Body of pancreas (tissue), 4 donors: ENCODE results near the gene FAM120B. TPM values are rescaled to one million over a fixed set of nuclear protein-coding genes. Genes with fewer than 3 reads are reported as not detected.

Source experiments
- ATAC-seq: fragments of 150-250 bp; one replicate; pipeline ENCODE4 v1.9.1; 2016
- DNase-seq, 4 donors: peaks; one replicate each; pipeline ENCODE4 v3.0.0-alpha.2; 2019
- H3K27ac ChIP-seq, 4 donors: fragments of 200-600 bp; sonication (generic); 1 replicate in 3 of 4; 2 replicates in 1 of 4; pipeline versions ENCODE4 v1.5.1 to v1.6.1; 2016 to 2019; ENCODE audit warnings: mild to moderate bottlenecking in 1 of 4, mixed read lengths in 1 of 4, moderate library complexity in 1 of 4
- H3K27me3 ChIP-seq, 2 donors: fragments of 200-600 bp; sonication (generic); one replicate each; pipeline ENCODE4 v1.6.0; 2016; ENCODE audit warnings: mild to moderate bottlenecking in 1 of 2
- H3K36me3 ChIP-seq, 2 donors: fragments of 200-600 bp; sonication (generic); replicated peaks in 1 of 2; 2 replicates each; pipeline ENCODE4 v1.5.1; 2016; ENCODE audit warnings: low read depth in 2 of 2; ENCODE audit not compliant: insufficient read depth in 1 of 2
- H3K4me1 ChIP-seq: fragments of 200-600 bp; sonication (generic); one replicate; pipeline ENCODE4 v1.6.0; 2016
- H3K4me3 ChIP-seq, 2 donors: fragments of 200-600 bp; sonication (generic); 1 replicate in 1 of 2; 2 replicates in 1 of 2; pipeline ENCODE4 v1.5.1; 2016 to 2019
- H3K9me3 ChIP-seq, 3 donors: fragments of 200-600 bp; sonication (generic); 1 replicate in 2 of 3; 2 replicates in 1 of 3; pipeline ENCODE4 v1.5.1; 2016
- POLR2A ChIP-seq, 3 donors: fragments of 450-650 bp; IDR thresholded peaks; one replicate each; pipeline ENCODE4 v1.6.1; 2016; ENCODE audit warnings: antibody characterized with exemption in 3 of 3, mild to moderate bottlenecking in 2 of 3
- WGBS, 2 donors: methylation state at CpG; one replicate each; pipeline ENCODE4 v1.1.5; 2017; 5-methylcytosine and 5-hydroxymethylcytosine counted together
- intact Hi-C: fragments of 100-400 bp; cut with DNase I; formaldehyde crosslinking; loops from one replicate; pipeline ENCODE4 v1.15.1; 2023
- total RNA-seq, 2 donors: library from RNA; depleted of rRNA; stranded (reverse); fragments of >200 nt; gene quantifications; one replicate each; pipeline ENCODE4 v1.1.0, GENCODE V29; 2016
- TF ChIP-seq, protein P1 (sequence below), 7 experiments: fragments of 450-650 bp in 4 of 7; fragments of 200-600 bp in 3 of 7; sonication (generic) in 3 of 7; IDR thresholded peaks; one replicate each; pipeline ENCODE4 v1.5.1; 2016 to 2019; ENCODE audit warnings: antibody characterized with exemption in 7 of 7

Gene FAM120B
- total RNA-seq, 2 donors from 2014 or later, result 15.6 to 29.0 TPM

- TF ChIP-seq, protein P1, sequence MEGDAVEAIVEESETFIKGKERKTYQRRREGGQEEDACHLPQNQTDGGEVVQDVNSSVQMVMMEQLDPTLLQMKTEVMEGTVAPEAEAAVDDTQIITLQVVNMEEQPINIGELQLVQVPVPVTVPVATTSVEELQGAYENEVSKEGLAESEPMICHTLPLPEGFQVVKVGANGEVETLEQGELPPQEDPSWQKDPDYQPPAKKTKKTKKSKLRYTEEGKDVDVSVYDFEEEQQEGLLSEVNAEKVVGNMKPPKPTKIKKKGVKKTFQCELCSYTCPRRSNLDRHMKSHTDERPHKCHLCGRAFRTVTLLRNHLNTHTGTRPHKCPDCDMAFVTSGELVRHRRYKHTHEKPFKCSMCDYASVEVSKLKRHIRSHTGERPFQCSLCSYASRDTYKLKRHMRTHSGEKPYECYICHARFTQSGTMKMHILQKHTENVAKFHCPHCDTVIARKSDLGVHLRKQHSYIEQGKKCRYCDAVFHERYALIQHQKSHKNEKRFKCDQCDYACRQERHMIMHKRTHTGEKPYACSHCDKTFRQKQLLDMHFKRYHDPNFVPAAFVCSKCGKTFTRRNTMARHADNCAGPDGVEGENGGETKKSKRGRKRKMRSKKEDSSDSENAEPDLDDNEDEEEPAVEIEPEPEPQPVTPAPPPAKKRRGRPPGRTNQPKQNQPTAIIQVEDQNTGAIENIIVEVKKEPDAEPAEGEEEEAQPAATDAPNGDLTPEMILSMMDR (IDR thresholded peaks at IDR 0.05), result no peak
- no peak for TF ChIP-seq POLR2A (IDR thresholded peaks at IDR 0.05)
- H3K27me3 ChIP-seq, result no peaks in the 10 kb centered on the region
- H3K27ac ChIP-seq, result no peak overlapping the region
- H3K9me3 ChIP-seq, result no peaks in the 10 kb centered on the region
- no peaks in the 10 kb centered on the region for H3K4me1 ChIP-seq
- H3K4me3 ChIP-seq, result no peak overlapping the region
- H3K36me3 ChIP-seq, result no peaks in the 10 kb centered on the region
- intact Hi-C loops, result no loop called here
- peak; percentile 45 for ATAC-seq
- no peak for DNase-seq
- 82 to 85% methylated on average over 32 of the region's 32 CpGs for WGBS, 2 donors
Measured at GRCh38 chr6:170449835-170450753, 143.5 kb downstream of the FAM120B start.

DNA sequence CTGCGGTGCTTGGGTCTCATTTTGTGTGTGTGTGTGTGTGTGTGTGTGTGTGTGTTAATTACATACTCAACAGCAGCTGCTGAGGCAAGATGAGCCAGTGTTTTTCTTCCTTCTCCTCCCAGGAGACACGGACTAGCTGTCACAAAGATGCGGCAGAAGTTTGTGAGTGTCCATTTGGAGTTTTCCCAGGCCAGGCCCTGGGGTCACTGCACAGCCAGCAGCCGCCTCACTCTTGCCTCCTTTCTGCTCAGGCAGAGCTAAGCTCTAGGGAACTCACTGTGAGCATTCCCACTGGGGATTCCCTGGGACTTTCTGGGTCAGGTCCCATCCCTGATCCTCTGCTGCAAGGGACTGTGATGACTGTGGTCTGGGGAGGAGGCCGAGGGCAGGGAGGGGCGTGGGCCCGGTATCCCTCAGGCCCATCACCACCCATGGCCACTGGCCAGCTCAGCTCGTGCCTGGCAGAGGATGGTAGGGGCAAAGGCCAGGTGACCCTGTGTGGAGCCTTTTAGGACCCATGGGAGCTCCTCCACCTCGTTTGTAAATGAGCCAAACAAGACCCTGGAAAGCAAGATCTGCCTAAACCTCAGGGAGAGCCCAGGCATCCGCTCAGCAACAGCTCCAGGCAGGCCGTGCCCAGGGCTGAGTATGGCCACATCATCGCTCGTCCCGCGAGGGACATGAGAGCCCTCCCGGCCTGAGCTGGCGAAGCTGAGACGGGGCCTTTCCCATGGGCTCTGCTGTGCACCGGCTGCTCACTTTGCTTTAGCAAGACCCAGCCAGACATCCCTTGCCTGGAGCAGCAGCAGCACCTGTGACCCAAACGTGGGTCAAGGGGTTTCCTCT, 144.6 kb downstream of the FAM120B start:
- no peak for DNase-seq

GRCh38 chr6:170451762-170452651, 145.4 kb downstream of the FAM120B start:
- no peak for TF ChIP-seq POLR2A (IDR thresholded peaks at IDR 0.05)
- TF ChIP-seq, protein P1 (IDR thresholded peaks at IDR 0.05), result no peak
- no peaks in the 10 kb centered on the region for H3K36me3 ChIP-seq
- no peak for ATAC-seq
- H3K9me3 ChIP-seq, result no peaks in the 10 kb centered on the region
- H3K4me3 ChIP-seq, result no peak overlapping the region
- no peaks in the 10 kb centered on the region for H3K4me1 ChIP-seq
- intact Hi-C loops, result no loop called here
- H3K27ac ChIP-seq, result no peak overlapping the region
- WGBS, 2 donors, result 87 to 92% methylated on average over 3 to 20 of the region's 20 CpGs
- no peaks in the 10 kb centered on the region for H3K27me3 ChIP-seq
- no peak for DNase-seq

More for the DNA sequence above, 144.6 kb downstream of the FAM120B start:
- intact Hi-C loops, result no loop called here
- 80 to 81% methylated on average over 4 to 20 of the region's 20 CpGs for WGBS, 2 donors
- Histone ChIP-seq H3K4me3 (no peak overlapping the region), H3K27me3 (no peaks in the 10 kb centered on the region), H3K9me3 (no peaks in the 10 kb centered on the region), H3K4me1 (no peaks in the 10 kb centered on the region), H3K27ac (no peak overlapping the region), H3K36me3 (no peaks in the 10 kb centered on the region)
- TF ChIP-seq, protein P1 (IDR thresholded peaks at IDR 0.05), result no peak
- no peak for TF ChIP-seq POLR2A (IDR thresholded peaks at IDR 0.05)
- ATAC-seq, result no peak

- no peak overlapping the region for H3K27ac ChIP-seq
- H3K9me3 ChIP-seq, result no peaks in the 10 kb centered on the region
- intact Hi-C loops, result no loop called here
- WGBS, 2 donors, result 71 to 83% methylated on average over 7 to 8 of the region's 8 CpGs
- no peaks in the 10 kb centered on the region for H3K27me3 ChIP-seq
- H3K4me3 ChIP-seq, result no peak overlapping the region
- DNase-seq (no peak), ATAC-seq (no peak)
- TF ChIP-seq, protein P1 (IDR thresholded peaks at IDR 0.05), result no peak
- TF ChIP-seq POLR2A (IDR thresholded peaks at IDR 0.05), result no peak
- H3K36me3 ChIP-seq, result no peaks in the 10 kb centered on the region
- no peaks in the 10 kb centered on the region for H3K4me1 ChIP-seq
Measured at GRCh38 chr6:170452767-170453545, 146.4 kb downstream of the FAM120B start.
